CD4-positive, alpha-beta T cell treated with Interferon alpha-2 for 1 hour (primary cell): ENCODE results near the gene MROH7.
"Not testable (repeated sequence)": the region's sequence is repeated elsewhere in the genome, so short reads cannot be mapped to it uniquely, and the experiment has no call there.

ENCODE experiments used
- DNase-seq, 2 donors: peaks; one replicate each; pipeline ENCODE4 v3.0.0-alpha.2; 2020 to 2022

Gene MROH7

DNA sequence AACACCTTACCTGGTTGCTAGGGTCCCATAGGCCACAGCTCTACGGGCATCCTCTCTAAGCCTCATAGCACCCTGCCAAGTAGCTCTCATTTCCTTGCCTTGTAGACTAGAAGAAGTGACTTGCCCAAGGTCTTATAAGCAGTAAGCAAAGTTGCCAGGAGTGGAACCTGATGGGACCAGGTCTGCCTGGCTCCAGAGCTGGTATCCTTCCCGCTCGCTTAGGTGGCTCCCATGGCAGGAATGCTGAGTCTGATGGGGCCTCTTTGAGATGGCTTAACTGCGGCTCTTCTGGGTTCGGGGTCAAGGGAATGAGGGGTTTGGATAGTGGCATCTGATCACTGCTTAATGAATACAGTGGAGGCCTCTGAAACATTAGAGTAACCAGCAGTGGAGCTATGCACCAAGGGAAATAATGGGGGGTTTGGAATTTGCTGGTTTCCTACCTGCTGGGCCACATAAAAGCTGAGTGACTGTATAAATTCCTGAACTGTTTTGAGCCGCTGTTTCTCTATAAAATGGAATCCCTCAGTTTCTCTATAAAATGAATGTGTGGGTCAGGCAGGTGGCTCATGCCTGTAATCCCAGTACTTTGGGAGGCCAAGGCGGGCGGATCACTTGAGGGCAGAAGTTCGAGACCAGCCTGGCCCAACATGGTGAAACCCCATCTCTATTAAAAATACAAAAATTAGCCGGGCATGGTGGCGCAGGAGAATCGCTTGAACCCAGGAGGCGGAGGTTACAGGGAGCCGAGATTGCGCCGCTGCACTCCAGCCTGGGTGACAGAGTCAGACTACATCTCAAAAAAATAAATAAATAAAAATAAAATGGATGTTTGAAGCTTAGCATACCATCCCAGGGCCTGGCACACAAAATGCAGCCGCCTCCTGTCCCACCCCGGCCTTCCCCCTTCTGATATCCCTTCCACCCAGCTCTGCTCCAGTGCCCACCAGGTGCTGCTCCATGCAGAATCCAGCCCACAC, 30.7 kb upstream of the MROH7 start:
- DNase-seq: no peak

DNA sequence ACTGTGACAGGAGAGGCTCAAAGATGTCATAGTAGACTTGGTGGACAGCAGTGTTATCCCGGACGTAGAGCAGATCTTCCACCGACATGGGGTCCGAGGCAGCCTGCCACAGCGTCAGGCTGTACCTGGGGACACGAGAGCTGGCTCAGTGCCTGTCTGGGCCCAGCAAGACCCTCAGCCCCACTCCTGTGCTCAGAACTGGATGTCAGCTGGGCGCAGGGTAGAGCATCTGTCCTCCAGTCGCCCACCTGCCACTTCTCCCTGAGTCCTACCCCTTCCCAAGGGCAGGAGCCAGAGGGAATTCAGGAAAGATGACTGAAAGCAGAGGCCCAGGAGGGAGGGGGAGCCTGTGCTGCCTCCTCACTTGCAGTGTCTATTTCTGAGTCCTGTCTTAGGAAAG, 30.0 kb upstream of the MROH7 start:
- no peak for DNase-seq

DNA sequence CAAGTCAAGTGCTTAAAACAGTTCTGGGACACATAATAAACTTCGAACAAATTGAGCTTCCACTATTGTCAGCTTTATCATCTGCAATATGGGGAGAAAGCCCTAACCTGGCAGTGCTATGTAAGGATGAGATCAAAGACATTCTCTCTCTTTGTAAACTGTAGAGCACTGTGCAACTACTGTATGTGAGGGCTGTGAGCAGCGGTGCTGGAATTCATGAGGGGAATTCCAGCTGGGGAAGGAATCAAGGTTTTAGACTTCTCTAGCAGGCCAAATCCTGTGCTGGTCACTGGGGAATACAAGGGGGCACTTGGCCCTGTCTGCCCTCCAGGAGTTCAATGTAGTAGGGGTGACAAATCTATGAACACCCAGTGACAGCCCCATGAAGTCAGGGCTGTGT, 27.6 kb upstream of the MROH7 start:
- no peak for DNase-seq

DNA sequence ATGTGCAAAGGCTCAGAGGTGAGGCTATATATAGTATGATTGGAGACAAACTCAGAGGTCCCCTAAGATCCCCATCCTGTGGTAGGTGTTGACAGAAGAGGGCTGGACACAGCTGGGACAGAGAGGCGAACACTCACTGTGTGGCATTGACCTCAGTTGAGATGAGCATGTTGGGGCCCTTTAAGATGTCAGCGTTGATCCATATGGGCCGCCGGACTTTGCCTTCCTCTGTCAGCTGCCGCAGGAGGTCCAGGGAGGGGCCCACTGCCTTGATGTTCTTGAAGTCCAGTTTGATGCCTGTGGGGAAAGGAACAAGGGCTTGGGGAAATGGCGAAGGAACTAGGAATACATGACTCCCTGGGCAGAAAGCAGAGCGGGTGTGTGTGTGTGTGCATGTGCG, 27.0 kb upstream of the MROH7 start:
- no peak for DNase-seq

DNA sequence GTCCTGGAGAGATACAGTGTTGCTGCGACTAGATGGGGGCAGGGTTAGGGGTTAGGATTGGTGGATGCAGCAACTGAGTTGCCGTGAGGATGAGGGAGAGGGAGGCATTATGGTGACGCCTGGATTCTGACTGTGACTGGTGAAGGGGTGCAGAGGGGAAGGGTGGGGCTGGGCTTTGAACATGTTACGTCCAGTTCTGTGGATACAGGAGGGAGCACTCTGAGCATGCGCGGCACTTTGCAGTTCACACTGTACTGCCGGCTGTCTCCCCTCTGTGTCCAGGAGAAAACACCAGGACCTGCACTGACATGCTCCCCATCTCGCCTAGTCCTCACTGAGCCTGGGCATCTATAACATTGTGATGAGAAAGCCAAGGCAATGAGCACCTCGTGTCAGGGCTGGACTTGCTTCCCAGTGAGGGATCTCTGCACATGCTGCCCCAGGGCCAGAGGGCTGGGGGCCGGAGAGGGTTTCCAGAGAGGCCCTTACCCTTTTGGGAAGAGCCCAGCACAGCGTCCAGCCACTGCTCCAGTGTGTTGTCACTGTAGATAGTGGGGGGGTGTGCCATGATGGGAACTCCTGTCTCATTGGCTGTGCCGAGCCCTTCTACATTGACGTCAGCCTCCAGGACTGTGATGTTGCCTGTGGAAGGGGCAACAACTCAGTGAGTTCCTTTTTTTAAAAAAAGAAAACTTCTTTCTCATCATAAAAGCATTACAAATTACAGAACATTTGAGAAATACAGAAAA, 25.9 kb upstream of the MROH7 start:
- DNase-seq: no peak

DNA sequence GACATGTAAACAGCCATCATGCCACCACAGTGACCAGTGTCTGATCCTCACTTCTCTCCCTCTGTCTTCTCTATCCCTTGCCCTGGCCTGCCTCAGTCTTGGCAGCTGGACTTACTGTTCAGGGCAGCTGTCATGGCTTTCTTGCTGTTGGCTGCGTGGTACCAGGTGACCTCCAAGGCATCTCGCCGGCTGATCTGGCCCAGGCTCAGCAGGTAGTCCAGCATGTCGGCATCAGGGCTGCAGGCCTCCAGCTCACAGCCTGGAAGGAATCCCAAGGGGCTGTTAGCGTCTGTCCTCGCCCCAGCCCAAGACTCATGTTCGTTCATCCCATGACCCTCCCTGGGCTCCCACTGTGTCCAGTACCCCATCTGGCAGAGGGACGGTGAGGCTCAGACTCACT, 21.8 kb upstream of the MROH7 start:
- DNase-seq: no peak

DNA sequence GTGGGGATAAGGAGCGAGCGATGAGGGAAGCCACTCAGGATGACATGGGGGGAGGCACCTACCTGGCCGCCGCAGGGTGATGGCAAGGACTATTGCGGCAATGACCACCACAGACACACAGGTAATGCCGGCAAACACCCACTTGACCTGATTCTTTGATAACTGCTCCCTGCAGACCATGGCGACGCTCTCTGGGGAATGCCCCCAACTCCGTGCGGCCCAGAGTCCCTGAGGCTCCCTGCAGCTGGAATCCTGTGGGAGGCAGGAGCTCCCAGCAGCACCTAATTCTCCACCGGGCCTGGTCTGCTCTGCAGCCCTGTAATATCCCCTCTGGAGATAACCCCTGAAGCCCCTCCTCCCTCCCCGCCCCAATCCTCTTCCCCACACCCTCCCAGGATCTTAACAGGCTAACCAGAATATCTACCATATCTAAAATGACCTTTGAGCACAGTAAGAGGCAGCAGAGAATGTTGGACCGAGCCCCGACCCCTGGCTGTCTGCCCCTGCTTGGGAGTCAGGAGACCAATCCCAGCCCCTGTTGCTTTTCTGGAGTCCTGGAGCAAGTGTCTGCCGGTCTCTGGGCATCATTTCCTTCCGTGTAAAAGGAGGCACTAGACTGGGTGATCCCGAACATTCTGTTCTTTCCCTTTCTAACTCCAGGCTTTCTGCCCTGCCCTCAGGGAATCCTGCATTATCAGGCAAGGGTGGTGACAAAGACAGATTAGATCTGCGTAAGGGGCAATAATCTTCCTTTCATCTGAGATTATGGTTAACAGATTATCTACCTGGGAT, 18.2 kb upstream of the MROH7 start, which contains the start of gene FAM151A:
Gene FAM151A, minus strand, starts transcription at position 310 of the 792 bp plus-strand sequence. Its CDS starts 130 bp downstream, at position 180.
- no peak for DNase-seq

DNA sequence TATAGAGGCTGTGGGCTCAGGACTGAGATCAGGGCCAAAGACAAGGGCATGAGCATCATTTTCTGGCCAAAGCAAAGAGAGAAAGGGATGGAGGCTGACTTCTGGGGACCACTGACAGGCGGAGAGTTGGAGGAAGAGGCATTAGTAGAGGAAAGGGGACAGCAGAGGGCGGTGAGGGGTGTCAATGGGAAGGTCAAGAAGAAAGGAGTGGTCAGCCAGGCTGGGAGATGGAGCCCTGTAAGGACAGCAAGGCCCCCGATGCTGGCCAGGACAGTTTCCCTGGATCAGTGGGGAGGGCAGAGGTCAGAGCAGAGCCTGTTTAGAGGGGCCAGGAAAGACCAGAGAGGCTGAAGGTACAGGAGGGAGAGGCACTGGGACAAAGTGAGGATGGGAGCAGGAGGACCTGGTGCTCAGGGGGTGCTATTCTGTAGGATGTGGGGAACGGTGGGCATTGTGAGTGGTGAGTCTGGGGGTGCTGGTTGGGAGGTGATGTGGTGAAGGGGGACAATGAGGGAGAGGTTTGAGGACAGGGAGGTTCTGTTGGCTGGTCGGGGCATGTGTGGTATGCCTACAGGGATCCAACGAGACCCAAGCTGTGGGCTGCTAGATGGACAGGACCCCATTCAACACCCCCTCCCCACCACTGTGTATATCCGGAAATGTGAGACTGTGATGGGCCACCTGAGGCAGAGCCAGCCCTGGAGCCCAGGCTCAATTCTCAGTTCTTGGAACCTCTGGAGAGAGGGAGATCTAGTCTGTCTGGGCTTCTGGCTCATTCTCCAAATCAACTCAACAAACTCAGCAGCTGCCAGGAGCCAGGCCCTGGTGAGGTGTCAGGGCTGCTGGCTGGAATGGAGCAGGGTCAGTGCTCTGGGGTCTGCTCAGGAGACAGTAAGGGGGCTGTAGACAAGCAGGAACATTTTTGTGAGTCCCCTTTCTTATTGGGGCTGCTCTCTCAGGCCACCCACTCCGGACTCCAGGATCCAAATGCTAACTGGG, 16.8 kb upstream of the MROH7 start:
- DNase-seq: no peak

DNA sequence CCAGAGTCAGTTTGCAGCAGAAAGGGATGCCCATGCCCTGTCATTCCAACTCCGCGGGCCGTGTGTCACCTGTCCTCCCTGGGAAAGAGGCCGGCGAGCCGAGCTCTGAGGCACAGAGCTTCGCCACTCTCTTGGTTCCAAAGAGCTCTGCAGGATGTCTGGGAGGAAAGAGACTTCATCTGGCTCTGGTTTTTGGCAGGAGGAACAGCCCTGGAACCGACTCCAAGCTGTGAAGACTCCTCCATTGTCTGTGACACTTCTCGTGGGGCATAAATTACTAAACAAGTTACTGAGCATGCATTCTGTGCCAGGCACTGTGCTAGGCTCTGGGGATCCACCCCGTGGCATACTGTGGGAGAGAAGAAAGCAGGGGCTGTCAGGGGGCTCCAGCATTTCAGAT, 14.4 kb upstream of the MROH7 start:
- DNase-seq: no peak

DNA sequence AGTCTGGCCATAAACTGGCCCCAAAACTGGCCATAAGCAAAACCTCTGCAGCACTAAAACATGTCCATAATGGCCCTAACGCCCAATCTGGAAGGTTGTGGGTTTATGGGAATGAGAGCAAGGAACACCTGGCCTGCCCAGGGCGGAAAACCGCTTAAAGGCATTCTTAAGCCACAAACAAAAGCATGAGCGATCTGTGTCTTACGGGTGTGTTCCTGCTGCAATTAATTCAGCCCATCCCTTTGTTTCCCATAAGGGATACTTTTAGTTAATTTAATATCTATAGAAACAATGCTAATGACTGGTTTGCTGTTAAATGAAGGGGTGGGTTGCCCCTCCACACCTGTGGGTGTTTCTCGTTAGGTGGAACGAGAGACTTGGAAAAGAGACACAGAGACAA, 5.8 kb upstream of the MROH7 start:
- DNase-seq: not testable (repeated sequence)

DNA sequence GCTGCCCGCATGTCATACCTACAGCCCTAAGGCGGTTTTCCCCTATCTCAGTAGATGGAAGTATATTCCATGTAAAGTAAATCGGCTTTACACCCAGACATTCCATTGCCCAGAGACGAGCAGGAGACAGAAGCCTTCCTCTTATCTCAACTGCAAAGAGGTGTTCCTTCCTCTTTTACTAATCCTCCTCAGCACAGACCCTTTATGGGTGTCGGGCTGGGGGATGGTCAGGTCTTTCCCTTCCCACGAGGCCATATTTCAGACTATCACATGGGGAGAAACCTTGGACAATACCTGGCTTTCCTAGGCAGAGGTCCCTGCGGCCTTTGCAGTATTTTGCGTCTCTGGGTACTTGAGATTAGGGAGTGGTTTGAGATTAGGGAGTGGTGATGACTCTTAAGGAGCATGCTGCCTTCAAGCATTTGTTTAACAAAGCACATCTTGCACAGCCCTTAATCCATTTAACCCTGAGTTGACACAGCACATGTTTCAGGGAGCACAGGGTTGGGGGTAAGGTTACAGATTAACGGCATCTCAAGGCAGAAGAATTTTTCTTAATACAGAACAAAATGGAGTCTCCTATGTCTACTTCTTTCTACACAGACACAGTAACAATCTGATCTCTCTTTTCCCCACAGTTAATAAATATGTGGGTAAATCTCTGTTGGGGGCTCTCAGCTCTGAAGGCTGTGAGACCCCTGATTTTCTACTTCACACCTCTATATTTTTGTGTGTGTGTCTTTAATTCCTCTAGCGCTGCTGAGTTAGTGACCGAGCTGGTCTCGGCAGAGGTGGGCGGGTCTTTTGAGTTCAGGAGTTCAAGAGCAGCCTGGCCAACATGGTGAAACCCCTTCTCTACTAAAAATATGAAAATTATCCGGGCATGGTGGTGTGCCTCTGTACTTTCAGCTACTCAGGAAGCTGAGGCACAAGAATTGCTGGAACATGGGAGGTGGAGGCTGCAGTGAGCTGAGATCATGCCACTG, 4.8 kb upstream of the MROH7 start:
- DNase-seq: not testable (repeated sequence)

DNA sequence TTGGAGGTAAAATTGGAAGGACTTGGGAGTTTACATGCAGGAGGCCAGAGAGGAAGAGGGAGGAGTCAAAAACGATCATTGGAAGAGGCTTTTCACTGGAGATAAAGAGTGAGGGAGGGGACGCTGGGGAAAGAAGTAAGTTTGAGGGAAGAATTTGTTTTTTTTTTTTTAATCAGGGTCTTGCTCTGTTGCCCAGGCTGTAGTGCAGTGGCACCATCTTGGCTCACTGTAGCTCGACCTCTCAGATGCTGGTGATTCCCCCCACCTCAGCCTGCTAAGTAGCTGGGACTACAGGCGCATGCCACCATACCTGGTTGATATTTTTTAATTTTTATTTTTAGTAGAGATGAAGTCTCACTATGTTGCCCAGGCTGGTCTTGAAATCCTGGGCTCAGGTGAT, 1.2 kb upstream of the MROH7 start:
- DNase-seq: no peak

DNA sequence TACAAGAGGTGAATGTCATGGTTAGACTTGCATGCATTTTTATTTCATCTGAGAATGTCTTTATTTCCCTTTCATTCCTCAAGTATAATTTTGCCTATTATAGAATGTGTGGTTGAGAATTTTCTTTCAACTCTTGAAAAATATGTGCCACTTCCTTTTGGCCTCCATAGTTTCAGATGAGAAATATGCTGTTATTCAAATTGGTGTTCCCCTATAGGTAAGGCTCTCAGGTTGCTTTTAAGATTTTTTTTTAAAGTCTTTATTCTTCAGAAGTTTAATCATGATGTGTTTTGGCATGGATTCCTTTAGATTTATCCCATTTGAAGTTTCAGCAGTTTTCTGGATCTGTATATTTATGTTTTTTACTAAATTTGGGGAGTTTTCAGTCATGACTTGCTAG, 2.1 kb downstream of the MROH7 start:
- DNase-seq: no peak

DNA sequence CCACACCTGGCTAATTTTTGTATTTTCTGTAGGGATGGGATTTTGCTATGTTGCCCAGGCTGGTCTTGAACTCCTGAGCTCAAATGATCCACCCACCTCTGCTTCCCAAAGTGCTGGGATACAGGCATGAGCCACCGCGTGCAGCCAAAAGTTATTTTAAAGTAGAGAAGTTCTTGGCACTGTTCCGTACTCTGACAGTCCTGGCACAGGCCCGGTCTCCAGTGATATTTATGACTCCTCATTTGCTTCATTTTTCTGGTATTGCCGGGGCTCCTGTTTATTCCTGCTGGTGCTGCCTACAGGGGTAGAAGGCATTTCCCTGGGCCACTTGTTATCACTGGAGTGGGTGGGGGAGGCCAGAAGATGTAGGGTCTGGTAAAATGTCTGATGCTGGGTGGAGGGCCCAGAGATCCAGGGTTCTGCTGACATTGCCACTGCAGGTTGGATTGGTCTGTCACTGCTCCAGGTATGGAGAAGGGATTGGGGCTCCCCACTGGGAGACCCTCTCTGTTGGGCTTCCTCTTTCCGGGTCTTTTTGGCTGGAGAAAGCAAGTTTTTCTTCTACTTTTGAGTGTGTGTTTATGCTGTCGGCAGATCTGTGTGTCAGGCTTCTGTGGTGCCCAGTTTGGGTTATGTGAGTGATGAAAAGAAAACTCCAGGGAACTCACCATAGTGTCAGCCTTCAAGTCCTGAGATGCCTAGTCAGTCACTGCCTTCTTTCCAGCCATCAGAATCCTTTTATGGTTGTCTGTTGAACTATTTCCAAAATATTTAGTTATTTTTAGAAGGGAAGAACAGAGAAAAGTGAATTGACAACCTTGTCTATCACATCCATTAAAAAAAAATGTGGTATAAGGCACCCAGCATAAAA, 4.5 kb downstream of the MROH7 start:
- no peak for DNase-seq

DNA sequence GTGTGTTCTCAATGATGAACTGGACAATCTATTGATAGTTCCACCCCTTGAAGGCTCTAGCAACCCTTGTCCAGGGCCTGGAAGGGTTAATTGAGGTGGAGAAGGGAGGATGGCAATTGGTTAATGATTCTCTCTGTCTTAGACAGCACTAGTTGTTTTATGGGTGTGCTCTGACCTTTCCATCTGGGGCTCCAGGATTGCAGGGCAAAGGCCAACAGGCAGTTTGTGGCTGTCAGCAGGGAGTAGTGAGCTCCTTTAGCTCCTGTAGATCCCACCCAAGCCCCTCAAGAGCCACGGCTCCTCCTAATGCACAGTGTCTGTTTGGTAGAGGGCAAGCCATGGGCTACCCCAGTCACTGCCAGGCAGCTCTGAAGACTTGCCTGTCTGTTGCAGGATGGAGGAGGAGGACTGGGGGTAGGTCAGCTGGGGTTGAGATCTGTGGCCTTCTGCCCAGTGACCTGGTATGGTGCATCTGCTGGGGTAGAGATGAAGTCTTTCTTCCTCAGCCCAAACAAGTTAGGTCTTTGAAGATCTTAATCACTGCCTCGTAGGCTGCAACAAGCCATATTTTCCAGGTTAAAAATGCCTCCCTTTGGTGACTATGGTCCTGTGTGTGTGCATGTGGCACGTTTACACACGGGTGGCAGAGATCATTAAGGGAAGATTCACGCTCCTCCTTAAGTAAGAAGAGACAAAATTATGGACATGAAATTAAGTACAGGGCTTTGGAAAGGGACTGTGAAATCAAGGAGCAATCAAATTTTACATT, 7.7 kb downstream of the MROH7 start:
- no peak for DNase-seq

DNA sequence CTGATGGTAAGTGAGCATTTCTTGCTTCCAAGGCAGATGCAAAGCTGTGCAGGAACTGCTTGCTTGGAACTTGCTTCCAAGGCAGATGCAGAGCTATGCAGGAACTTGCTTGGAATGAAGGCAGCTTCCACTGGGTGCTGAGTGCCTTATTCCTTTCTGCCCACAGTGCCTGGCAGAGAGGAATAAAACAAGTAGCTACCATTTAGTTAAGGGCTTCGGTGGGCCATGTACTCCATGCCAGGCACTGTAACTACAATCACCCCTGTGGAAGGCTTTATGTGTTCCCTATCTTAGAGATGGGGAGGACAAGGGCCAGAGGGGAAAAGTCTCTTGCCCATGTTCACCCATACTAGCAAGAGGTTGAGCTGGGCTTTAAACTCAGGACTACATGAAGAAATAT, 8.3 kb downstream of the MROH7 start:
- no peak for DNase-seq

DNA sequence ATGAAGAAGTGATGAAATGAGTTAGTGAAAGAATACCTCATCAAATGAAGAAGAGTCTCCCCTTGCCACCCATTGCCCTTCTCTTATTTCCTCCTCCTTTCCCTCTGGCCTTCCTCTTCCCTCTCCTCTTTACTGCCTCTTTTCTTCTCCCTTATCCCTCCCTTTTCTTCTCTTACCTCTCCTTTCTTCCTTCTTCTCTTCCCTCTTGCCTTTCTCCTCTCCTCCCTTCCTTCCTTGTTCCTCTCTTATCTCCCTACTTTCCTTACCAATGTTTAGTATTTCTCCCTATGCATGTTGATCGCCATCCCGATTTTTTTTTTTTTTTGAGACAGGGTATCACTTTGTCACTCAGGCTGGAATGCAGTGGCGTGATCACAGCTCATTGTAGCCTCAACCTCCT, 8.8 kb downstream of the MROH7 start:
- no peak for DNase-seq

DNA sequence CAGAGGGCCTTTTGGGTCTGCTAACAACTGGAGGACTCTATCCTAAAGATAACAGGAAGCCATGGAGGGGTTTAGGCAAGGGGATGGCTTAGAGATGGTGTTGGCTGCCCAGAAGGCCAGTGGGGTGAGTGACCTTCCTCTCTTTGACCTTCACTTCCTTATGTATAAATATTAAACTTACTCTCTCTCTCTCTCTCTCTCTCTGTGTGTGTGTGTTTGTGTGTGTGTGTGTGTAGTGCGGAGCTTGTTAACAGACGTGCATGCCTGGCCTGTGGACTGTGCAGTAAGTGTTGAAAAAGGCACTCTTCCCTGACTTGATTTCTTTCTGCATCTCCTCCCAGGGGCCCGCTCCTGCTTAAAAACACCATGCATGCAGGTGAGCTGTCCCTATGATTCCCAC, 10.0 kb downstream of the MROH7 start:
- DNase-seq: no peak

DNA sequence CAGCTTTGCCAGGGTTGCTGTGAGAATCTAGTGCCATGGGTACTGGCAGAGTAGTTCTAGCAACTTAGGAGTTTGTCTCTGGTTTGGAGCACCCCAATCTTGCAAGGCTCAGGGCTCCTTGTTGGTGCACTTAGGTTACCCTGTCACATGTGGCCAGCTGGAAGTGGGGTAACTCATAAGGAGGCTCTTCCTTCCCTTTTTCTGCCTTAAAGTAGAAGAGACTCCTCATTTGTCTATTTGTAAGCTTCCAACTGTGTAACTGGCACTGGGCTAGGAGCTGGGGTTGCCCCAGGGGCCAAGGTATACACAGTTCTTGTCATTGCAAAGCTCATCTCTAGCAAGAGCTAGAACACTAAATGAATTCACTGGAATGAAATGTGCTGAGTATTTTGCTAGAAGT, 10.6 kb downstream of the MROH7 start:
- DNase-seq: no peak
